K562 (cell line): ENCODE results near the gene DLX6. TPM values are rescaled to one million over a fixed set of nuclear protein-coding genes. Genes with fewer than 3 reads are reported as not detected.

ENCODE experiments used
- ATAC-seq: fragments of 200-7000 bp; cut with Tn5 transposase; 3 replicates; pipeline ENCODE4 v1.9.1; 2020; ENCODE audit warnings: moderate library complexity
- BruUV-seq: library from RNA; stranded (reverse); fragments of 400-500 nt; replicated peaks from 2 replicates; lab custom pipeline; 2021; lab: Mats Ljungman, UMichigan
- CTCF ChIA-PET: fragments of 300-600 bp; formaldehyde crosslinking; extraction: SDS; loops from one replicate; lab custom pipeline; 2021; ENCODE audit warnings: low intra/inter-chr PET ratio; lab: Yijun Ruan, JAX
- POLR2A ChIA-PET: fragments of 300-600, 350-650 bp; sonication (Branson Sonifier 250); formaldehyde crosslinking; extraction: SDS; loops from one replicate; lab custom pipeline; 2021; ENCODE audit warnings: antibody characterized with exemption, inconsistent platforms; lab: Yijun Ruan, JAX
- DNase-seq, 4 experiments: peaks; one replicate each; pipeline versions ENCODE4 v3.0.0 to v3.0.0-alpha.2; 2011 to 2018; ENCODE audit warnings: low spot score in 3 of 4, mixed read lengths in 3 of 4; ENCODE audit errors: extremely low read depth in 1 of 4
- FAIRE-seq: peaks from 2 replicates; lab custom pipeline; 2011; peaks lifted over from hg19 to GRCh38; lab: Jason Lieb, UNC
- H2AFZ ChIP-seq: 2 replicates; pipeline ENCODE4 v1.6.0; 2011; ENCODE audit warnings: low read depth, low read length, control low read depth, inconsistent platforms
- H3K27ac ChIP-seq: fragments of 200-600 bp; 3 replicates; pipeline ENCODE4 v1.8.0; 2011; ENCODE audit warnings: low read depth, mild to moderate bottlenecking, control low read depth, inconsistent platforms, low read length, moderate library complexity, mixed read lengths; ENCODE audit errors: extremely low read depth
- H3K27me3 ChIP-seq, 2 experiments: fragments of 300-600 bp in 1 of 2; 2 replicates in 1 of 2; 3 replicates in 1 of 2; pipeline versions ENCODE4 v1.6.0 to v1.8.0; 2011; ENCODE audit warnings: inconsistent platforms in 2 of 2, low read length in 2 of 2, mild to moderate bottlenecking in 1 of 2, mixed read lengths in 1 of 2, moderate library complexity in 1 of 2; ENCODE audit not compliant: control insufficient read depth in 2 of 2, insufficient read depth in 2 of 2
- H3K36me3 ChIP-seq: fragments of 300-600 bp; 3 replicates; pipeline ENCODE4 v1.8.0; 2011; ENCODE audit warnings: mild to moderate bottlenecking, low read length, inconsistent platforms; ENCODE audit not compliant: control insufficient read depth, insufficient read depth
- H3K4me1 ChIP-seq, 2 experiments: fragments of 200-600 bp in 1 of 2; replicated peaks in 1 of 2; 2 replicates in 1 of 2; 3 replicates in 1 of 2; pipeline versions ENCODE4 v1.5.1 to v1.8.0; 2011; ENCODE audit warnings: inconsistent platforms in 2 of 2, low read length in 2 of 2, mild to moderate bottlenecking in 1 of 2, mixed read lengths in 1 of 2, moderate library complexity in 1 of 2; ENCODE audit not compliant: control insufficient read depth in 2 of 2, insufficient read depth in 2 of 2
- H3K4me2 ChIP-seq: 2 replicates; pipeline ENCODE4 v1.6.1; 2011; ENCODE audit warnings: low read length, control low read depth, inconsistent platforms, mixed read lengths; ENCODE audit not compliant: insufficient read depth
- H3K4me3 ChIP-seq: fragments of 200-600 bp; sonication (generic), shearing (Covaris generic); 2 replicates; pipeline ENCODE4 v1.5.1; 2016; ENCODE audit warnings: control low read depth, inconsistent platforms
- H3K79me2 ChIP-seq: fragments of 200-600 bp; 3 replicates; pipeline ENCODE4 v1.8.0; 2011; ENCODE audit warnings: low read length, inconsistent platforms; ENCODE audit not compliant: control insufficient read depth, insufficient read depth
- H3K9ac ChIP-seq, 2 experiments: 2 replicates each; pipeline versions ENCODE4 v1.6.0 to v1.6.1; 2011; ENCODE audit warnings: low read depth in 2 of 2, low read length in 2 of 2, control low read depth in 1 of 2, inconsistent platforms in 1 of 2, mild to moderate bottlenecking in 1 of 2, mixed read lengths in 1 of 2; ENCODE audit not compliant: insufficient read depth in 1 of 2
- H3K9me1 ChIP-seq: one replicate; pipeline ENCODE4 v1.6.0; 2011; ENCODE audit warnings: inconsistent platforms, mild to moderate bottlenecking, low read length, moderate library complexity; ENCODE audit not compliant: control insufficient read depth, insufficient read depth
- H3K9me3 ChIP-seq: replicated peaks from 2 replicates; pipeline ENCODE4 v1.5.1; 2011; ENCODE audit warnings: low read depth, low read length, inconsistent platforms; ENCODE audit not compliant: control insufficient read depth, insufficient read depth
- H4K20me1 ChIP-seq: replicated peaks from 2 replicates; pipeline ENCODE4 v1.6.1; 2011; ENCODE audit warnings: low read length, inconsistent platforms, mixed read lengths; ENCODE audit not compliant: control insufficient read depth, insufficient read depth
- CBX5 ChIP-seq: IDR thresholded peaks from 2 replicates; pipeline ENCODE4 v1.6.1; 2014; ENCODE audit warnings: low read depth, borderline replicate concordance
- CREBBP ChIP-seq: IDR thresholded peaks from one replicate; pipeline ENCODE4 v1.6.1; 2012; ENCODE audit warnings: low read depth, mild to moderate bottlenecking, control low read depth, inconsistent platforms, low read length
- DLX4 ChIP-seq: fragments of 250-450 bp; sonication (Bioruptor Pico); IDR thresholded peaks from 2 replicates; pipeline ENCODE4 v1.6.1; 2021; ENCODE audit warnings: mild to moderate bottlenecking
- FOXO4 ChIP-seq: fragments of 450-650 bp; formaldehyde crosslinking; IDR thresholded peaks from 2 replicates; pipeline ENCODE4 v1.4.0; 2020; ENCODE audit warnings: mild to moderate bottlenecking, moderate library complexity
- FUS ChIP-seq: fragments of 200-400 bp; formaldehyde crosslinking; optimal IDR thresholded peaks from 2 replicates; pipeline ENCODE3; 2017; ENCODE audit warnings: low read depth, low read length
- MAFG ChIP-seq: fragments of 450-650 bp; conservative IDR thresholded peaks from 2 replicates; pipeline ENCODE4 v1.6.1; 2016; ENCODE audit warnings: missing genetic modification characterization, missing compliant biosample characterization
- NFXL1 ChIP-seq: fragments of 450-650 bp; formaldehyde crosslinking; IDR thresholded peaks from 2 replicates; pipeline ENCODE4 v1.4.0; 2021; ENCODE audit warnings: mild to moderate bottlenecking
- NR2F6 ChIP-seq: fragments of 450-650 bp; formaldehyde crosslinking; IDR thresholded peaks from 2 replicates; pipeline ENCODE4 v1.4.0; 2020; ENCODE audit warnings: mild to moderate bottlenecking
- PHB2 ChIP-seq: fragments of 450-650 bp; IDR thresholded peaks from 2 replicates; pipeline ENCODE4 v1.6.1; 2017; ENCODE audit warnings: low read depth
- SMARCA5 ChIP-seq: fragments of 450-650 bp; IDR thresholded peaks from 2 replicates; pipeline ENCODE4 v1.6.1; 2016
- TBP ChIP-seq: optimal IDR thresholded peaks from 2 replicates; pipeline ENCODE3; 2011; ENCODE audit warnings: low read depth, low read length, improper control_type of control experiment
- ZNF277 ChIP-seq: fragments of 250-450 bp; sonication (Bioruptor Pico); IDR thresholded peaks from 2 replicates; pipeline ENCODE4 v1.8.0; 2022; ENCODE audit warnings: inconsistent platforms, mild to moderate bottlenecking, moderate library complexity, borderline replicate concordance
- WGBS: fragments of 100-300 bp; shearing (Covaris generic); methylation state at CpG from one replicate; pipeline ENCODE4 v1.1.6; 2016; ENCODE audit warnings: low coverage, mixed read lengths; ENCODE audit not compliant: insufficient coverage; ENCODE audit errors: missing lambda C conversion rate; 5-methylcytosine and 5-hydroxymethylcytosine counted together
- in situ Hi-C: fragments of 300-500 bp; cut with MboI; formaldehyde crosslinking; loops from 4 replicates; pipeline ENCODE4 v1.15.0; 2018; ENCODE audit warnings: inconsistent platforms, mixed read lengths
- intact Hi-C: fragments of 100-400 bp; cut with micrococcal nuclease; formaldehyde crosslinking; loops from 2 replicates; pipeline ENCODE4 v1.14.2; 2022
- polyA plus RNA-seq, 8 experiments: library from polyadenylated mRNA; depleted of rRNA in 4 of 8; stranded (reverse) in 5 of 8; unstranded in 3 of 8; fragments of >200 nt; fragmentation: Nextera tagmentation in 2 of 8; fragmentation: Illumina TruSeq in 1 of 8; extraction: Ambion mirVana in 2 of 8; extraction: Trizol in 1 of 8; gene quantifications; 2 replicates each; pipeline versions ENCODE4 v1.2.1 to v1.2.3, GENCODE V29; 2011 to 2014; ENCODE audit warnings: inconsistent platforms in 1 of 8, missing spikeins in 1 of 8
- total RNA-seq, 7 experiments: library from RNA; depleted of rRNA in 6 of 7; stranded (reverse); fragments of >200 nt in 6 of 7; fragmentation: Illumina TruSeq in 2 of 7; extraction: Trizol in 2 of 7; gene quantifications; 2 replicates each; pipeline versions ENCODE4 v1.2.1 to v1.2.3, GENCODE V29; 2011 to 2021; ENCODE audit warnings: low replicate concordance in 1 of 7

Gene DLX6
- total and polyA plus RNA-seq, 9 of the 15 experiments (the other 6 are each of a cell fraction or from before 2014, with no cell fraction given) = not detected

- no peaks in the 10 kb centered on the region for H3K36me3 ChIP-seq
- FAIRE-seq (no peak), DNase-seq (no peak), ATAC-seq (no peak)
- no peaks in the 10 kb centered on the region for H3K4me1 ChIP-seq
- H3K9ac ChIP-seq = no peak overlapping the region
- no peaks in the 10 kb centered on the region for H4K20me1 ChIP-seq
- no peaks in the 10 kb centered on the region for H3K27me3 ChIP-seq
- in situ Hi-C loops = no loop called here
- TF ChIP-seq NR2F6 (CRISPR knock-in tag) (no peak), PHB2 (no peak), FUS (no peak), CBX5 (no peak), MAFG (tag) (no peak), ZNF277 (CRISPR knock-in tag) (no peak), CREBBP (no peak), TBP (no peak), SMARCA5 (no peak), DLX4 (CRISPR knock-in tag) (no peak), NFXL1 (CRISPR knock-in tag) (no peak), FOXO4 (CRISPR knock-in tag) (no peak)
- H2AFZ ChIP-seq = no peak overlapping the region
- POLR2A ChIA-PET = no interaction called here
- no peaks in the 10 kb centered on the region for H3K9me1 ChIP-seq
- no peak overlapping the region for H3K4me3 ChIP-seq
- 0% methylated on average over 2 of the region's 2 CpGs for WGBS
- BruUV-seq = no TSS peak
- no peaks in the 10 kb centered on the region for H3K79me2 ChIP-seq
- CTCF ChIA-PET = no interaction called here
- intact Hi-C loops = no loop called here
- no peak overlapping the region for H3K27ac ChIP-seq
- no peak overlapping the region for H3K4me2 ChIP-seq
- no peaks in the 10 kb centered on the region for H3K9me3 ChIP-seq
Measured at GRCh38 chr7:96968981-96969380, 36.4 kb upstream of the DLX6 start.
